Measurements from ENCODE around the gene MYL7. TPM values are rescaled to one million over a fixed set of nuclear protein-coding genes. Genes with fewer than 3 reads are reported as not detected.

MYL7 gene
- total and polyA plus RNA-seq, 4 experiments from 2014 or later = not detected

GRCh38 chr7:44148166-44148565, 7.0 kb upstream of the MYL7 start:
- intact Hi-C loops (cut with micrococcal nuclease) = no loop called here
- Mint-ChIP-seq H3K36me3 (no peaks in the 10 kb centered on the region), H3K4me3 (peak overlapping the region in 1 of 8 donors; percentile 11), H3K9me3 (no peaks in the 10 kb centered on the region), H3K27me3 (peaks cover 0 to 2% of the 10 kb centered on the region in 2 donors), H3K27ac (no peak overlapping the region), H3K4me1 (peaks cover 1 to 14% (median 5%) of the 10 kb centered on the region in 4 donors)
- H3K36me3 ChIP-seq (ENCODE audit: insufficient read depth, low read length) = no peaks in the 10 kb centered on the region
- no peak overlapping the region for H3K4me3 ChIP-seq (ENCODE audit: low read length in 2 of 2)
- no peaks in the 10 kb centered on the region for H3K27me3 ChIP-seq (ENCODE audit: insufficient read depth, low read length)
- ChIA-PET POLR2A (ENCODE audit: partially characterized antibody) (no interaction called here), CTCF (ENCODE audit: partially characterized antibody) (no interaction called here)
- H3K4me1 ChIP-seq (ENCODE audit: insufficient read depth, low read length) = peaks cover 8% of the 10 kb centered on the region
- H3K27ac ChIP-seq (ENCODE audit: low read depth, low read length) = no peak overlapping the region
- no peak for DNase-seq
- no peaks in the 10 kb centered on the region for H3K9me3 ChIP-seq (ENCODE audit: control insufficient read depth in 1 of 2, low read length in 2 of 2)

- Mint-ChIP-seq H3K4me3 (peak overlapping the region in 4 of 8 donors; percentile 26 to 65 (median 36)), H3K27ac (peak overlapping the region in 1 of 7 donors; percentile 37), H3K36me3 (no peaks in the 10 kb centered on the region), H3K4me1 (peaks cover 1 to 14% (median 5%) of the 10 kb centered on the region in 4 donors), H3K27me3 (peaks cover 0 to 2% of the 10 kb centered on the region in 2 donors), H3K9me3 (no peaks in the 10 kb centered on the region)
- Histone ChIP-seq H3K27ac (ENCODE audit: low read depth, low read length) (no peak overlapping the region), H3K27me3 (ENCODE audit: insufficient read depth, low read length) (no peaks in the 10 kb centered on the region), H3K36me3 (ENCODE audit: insufficient read depth, low read length) (no peaks in the 10 kb centered on the region), H3K4me1 (ENCODE audit: insufficient read depth, low read length) (peaks cover 8% of the 10 kb centered on the region), H3K9me3 (ENCODE audit: control insufficient read depth in 1 of 2, low read length in 2 of 2) (no peaks in the 10 kb centered on the region), H3K4me3 (ENCODE audit: low read length in 2 of 2) (no peak overlapping the region)
- CTCF ChIA-PET (ENCODE audit: partially characterized antibody) = interaction anchor here (1.0 kb wide), 1 partner anchor 16 kb away, joined by 3 read pairs; no protein-coding TSS in a partner anchor
- POLR2A ChIA-PET (ENCODE audit: partially characterized antibody) = interaction anchor here (1.3 kb wide), 1 partner anchor 103 kb away, joined by 3 read pairs; the partner anchor contains the start of gene DBNL
- DNase-seq = no peak
- intact Hi-C loops (cut with micrococcal nuclease) = loop anchor here (2.0 kb wide), 1 partner anchor 25 kb away; the partner anchor contains the start of gene POLD2
Observed at GRCh38 chr7:44147026-44147991, 6.2 kb upstream of the MYL7 start.

GRCh38 chr7:44145969-44146911, 5.1 kb upstream of the MYL7 start:
- H3K27me3 Mint-ChIP-seq = peaks cover 2% of the 10 kb centered on the region in 2 donors
- peaks cover 1 to 14% (median 5%) of the 10 kb centered on the region in 4 donors for H3K4me1 Mint-ChIP-seq
- H3K27ac Mint-ChIP-seq = peak overlapping the region in 3 of 7 donors; percentile 48 to 90 (median 78)
- H3K9me3 ChIP-seq (ENCODE audit: control insufficient read depth in 1 of 2, low read length in 2 of 2) = no peaks in the 10 kb centered on the region
- CTCF ChIA-PET (ENCODE audit: partially characterized antibody) = interaction anchor here (1.0 kb wide), 1 partner anchor 15 kb away, joined by 3 read pairs; no protein-coding TSS in a partner anchor
- no peaks in the 10 kb centered on the region for H3K27me3 ChIP-seq (ENCODE audit: insufficient read depth, low read length)
- DNase-seq = peak; percentile 43 to 63 (median 48)
- no peaks in the 10 kb centered on the region for H3K9me3 Mint-ChIP-seq
- no peaks in the 10 kb centered on the region for H3K36me3 ChIP-seq (ENCODE audit: insufficient read depth, low read length)
- no peaks in the 10 kb centered on the region for H3K36me3 Mint-ChIP-seq
- peak overlapping the region; percentile 59 to 84 (median 77) for H3K4me3 Mint-ChIP-seq
- POLR2A ChIA-PET (ENCODE audit: partially characterized antibody) = interaction anchor here (1.3 kb wide), 1 partner anchor 102 kb away, joined by 3 read pairs; the partner anchor contains the start of gene DBNL
- intact Hi-C loops (cut with micrococcal nuclease) = loop anchor here (1.0 to 2.0 kb wide), 2 partner anchors 23 to 54 kb away; partner anchors contain the start of genes POLD2 and YKT6
- peak overlapping the region in 1 of 2 donors; percentile 51 for H3K4me3 ChIP-seq (ENCODE audit: low read length in 2 of 2)
- H3K4me1 ChIP-seq (ENCODE audit: insufficient read depth, low read length) = peaks cover 8% of the 10 kb centered on the region
- H3K27ac ChIP-seq (ENCODE audit: low read depth, low read length) = peak overlapping the region; percentile 15

- H3K4me3 Mint-ChIP-seq = peak overlapping the region; percentile 59 to 84 (median 77)
- POLR2A ChIA-PET (ENCODE audit: partially characterized antibody) = no interaction called here
- peak; percentile 48 to 75 (median 69) for DNase-seq
- CTCF ChIA-PET (ENCODE audit: partially characterized antibody) = no interaction called here
- Histone ChIP-seq H3K4me3 (ENCODE audit: low read length in 2 of 2) (peak overlapping the region in 1 of 2 donors; percentile 51), H3K27ac (ENCODE audit: low read depth, low read length) (peak overlapping the region; percentile 15), H3K4me1 (ENCODE audit: insufficient read depth, low read length) (peaks cover 8% of the 10 kb centered on the region), H3K9me3 (ENCODE audit: control insufficient read depth in 1 of 2, low read length in 2 of 2) (no peaks in the 10 kb centered on the region), H3K27me3 (ENCODE audit: insufficient read depth, low read length) (no peaks in the 10 kb centered on the region), H3K36me3 (ENCODE audit: insufficient read depth, low read length) (no peaks in the 10 kb centered on the region)
- H3K9me3 Mint-ChIP-seq = no peaks in the 10 kb centered on the region
- H3K36me3 Mint-ChIP-seq = no peaks in the 10 kb centered on the region
- intact Hi-C loops (cut with micrococcal nuclease) = no loop called here
- peaks cover 2% of the 10 kb centered on the region in 2 donors for H3K27me3 Mint-ChIP-seq
- peak overlapping the region; percentile 30 to 93 (median 80) for H3K27ac Mint-ChIP-seq
- peaks cover 1 to 14% (median 5%) of the 10 kb centered on the region in 4 donors for H3K4me1 Mint-ChIP-seq
Observed at GRCh38 chr7:44145479-44145968, 4.4 kb upstream of the MYL7 start.

- peaks cover 1 to 14% (median 5%) of the 10 kb centered on the region in 4 donors for H3K4me1 Mint-ChIP-seq
- H3K4me1 ChIP-seq (ENCODE audit: insufficient read depth, low read length) = peaks cover 8% of the 10 kb centered on the region
- peak overlapping the region in 5 of 7 donors; percentile 30 to 93 (median 80) for H3K27ac Mint-ChIP-seq
- H3K36me3 Mint-ChIP-seq = no peaks in the 10 kb centered on the region
- no peaks in the 10 kb centered on the region for H3K27me3 ChIP-seq (ENCODE audit: insufficient read depth, low read length)
- ChIA-PET POLR2A (ENCODE audit: partially characterized antibody) (no interaction called here), CTCF (ENCODE audit: partially characterized antibody) (no interaction called here)
- H3K36me3 ChIP-seq (ENCODE audit: insufficient read depth, low read length) = no peaks in the 10 kb centered on the region
- peaks cover 2% of the 10 kb centered on the region in 2 donors for H3K27me3 Mint-ChIP-seq
- no peak overlapping the region for H3K27ac ChIP-seq (ENCODE audit: low read depth, low read length)
- no peak for DNase-seq
- peak overlapping the region in 1 of 2 donors; percentile 51 for H3K4me3 ChIP-seq (ENCODE audit: low read length in 2 of 2)
- intact Hi-C loops (cut with micrococcal nuclease) = no loop called here
- H3K9me3 Mint-ChIP-seq = no peaks in the 10 kb centered on the region
- peak overlapping the region; percentile 59 to 84 (median 77) for H3K4me3 Mint-ChIP-seq
- no peaks in the 10 kb centered on the region for H3K9me3 ChIP-seq (ENCODE audit: control insufficient read depth in 1 of 2, low read length in 2 of 2)
Observed at GRCh38 chr7:44144968-44145478, 3.9 kb upstream of the MYL7 start.

DNA sequence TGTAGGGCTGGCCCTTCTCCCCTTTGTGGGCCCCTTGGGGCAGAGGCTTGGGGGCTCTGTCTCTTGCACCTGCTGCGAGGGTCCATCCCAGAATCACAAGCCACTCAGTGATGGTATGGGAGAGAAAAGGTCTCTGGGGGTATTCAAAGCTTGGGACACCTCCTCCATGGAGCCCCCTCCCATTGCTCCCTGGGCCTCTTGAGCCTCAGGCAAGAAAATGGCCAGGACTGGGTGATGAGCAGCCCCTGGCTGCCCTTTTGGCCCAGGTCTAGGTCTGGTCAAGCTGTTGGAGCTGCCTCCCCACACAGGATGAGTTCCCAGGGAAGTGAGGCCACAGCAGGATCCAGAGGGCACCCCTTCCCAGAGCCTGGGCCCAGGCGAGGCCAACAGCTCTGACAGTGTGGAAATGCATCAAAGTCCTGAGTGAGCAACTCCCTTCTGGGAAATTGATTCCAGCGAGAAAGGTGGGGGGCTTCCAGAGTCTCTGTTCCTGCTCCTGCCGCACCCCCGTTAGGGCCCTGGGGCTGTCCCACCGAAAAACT, 3.4 kb upstream of the MYL7 start:
- no peak overlapping the region for H3K4me3 ChIP-seq (ENCODE audit: low read length in 2 of 2)
- no peaks in the 10 kb centered on the region for H3K9me3 Mint-ChIP-seq
- intact Hi-C loops (cut with micrococcal nuclease) = no loop called here
- H3K4me1 Mint-ChIP-seq = peaks cover 1 to 14% (median 5%) of the 10 kb centered on the region in 4 donors
- no peak overlapping the region for H3K4me3 Mint-ChIP-seq
- H3K27me3 ChIP-seq (ENCODE audit: insufficient read depth, low read length) = no peaks in the 10 kb centered on the region
- H3K36me3 Mint-ChIP-seq = no peaks in the 10 kb centered on the region
- DNase-seq = no peak
- H3K4me1 ChIP-seq (ENCODE audit: insufficient read depth, low read length) = peaks cover 8% of the 10 kb centered on the region
- H3K27ac Mint-ChIP-seq = peak overlapping the region in 1 of 7 donors; percentile 30
- POLR2A ChIA-PET (ENCODE audit: partially characterized antibody) = no interaction called here
- no peak overlapping the region for H3K27ac ChIP-seq (ENCODE audit: low read depth, low read length)
- CTCF ChIA-PET (ENCODE audit: partially characterized antibody) = no interaction called here
- no peaks in the 10 kb centered on the region for H3K36me3 ChIP-seq (ENCODE audit: insufficient read depth, low read length)
- no peaks in the 10 kb centered on the region for H3K9me3 ChIP-seq (ENCODE audit: control insufficient read depth in 1 of 2, low read length in 2 of 2)
- peaks cover 2 to 3% of the 10 kb centered on the region in 2 donors for H3K27me3 Mint-ChIP-seq
